GM12878 (cell line): Measurements from ENCODE around the gene TNFAIP8L3. TPM values are rescaled to one million over a fixed set of nuclear protein-coding genes. Genes with fewer than 3 reads are reported as not detected.
A peak's percentile ranks its signal among the peaks of the same experiment; 100 is the strongest.

ENCODE experiments used
- ATAC-seq: fragments of 200-7000 bp; cut with Tn5 transposase; 3 replicates; pipeline ENCODE4 v1.9.1; 2020; ENCODE audit warnings: mild to moderate bottlenecking, moderate library complexity
- BruUV-seq: library from RNA; stranded (reverse); fragments of 400-500 nt; replicated peaks from 2 replicates; lab custom pipeline; 2021; lab: Mats Ljungman, UMichigan
- CTCF ChIA-PET: fragments of 300-600 bp; sonication (Branson Sonifier 250); formaldehyde crosslinking; extraction: SDS; loops from one replicate; lab custom pipeline; 2021; ENCODE audit warnings: inconsistent platforms; lab: Yijun Ruan, JAX
- POLR2A ChIA-PET: fragments of 350-600 bp; formaldehyde crosslinking; extraction: SDS; loops from one replicate; lab custom pipeline; 2021; ENCODE audit warnings: inconsistent platforms; lab: Charles Lee
- RAD21 ChIA-PET: fragments of 300-600 bp; sonication (Branson Sonifier 250); formaldehyde crosslinking; loops from one replicate; lab custom pipeline; 2023; ENCODE audit warnings: antibody characterized with exemption; ENCODE audit not compliant: unreplicated experiment; lab: Charles Lee
- SMC1A ChIA-PET: fragments of 300-600 bp; sonication (Branson Sonifier 250); formaldehyde crosslinking; loops from one replicate; lab custom pipeline; 2023; ENCODE audit not compliant: unreplicated experiment, uncharacterized antibody; lab: Charles Lee
- DNase-seq: peaks from one replicate; pipeline ENCODE4 v3.0.0-alpha.2; 2011; ENCODE audit warnings: low read depth, low spot score
- FAIRE-seq: peaks from 3 replicates; lab custom pipeline; 2011; peaks lifted over from hg19 to GRCh38; lab: Jason Lieb, UNC
- H2AFZ ChIP-seq: 2 replicates; pipeline ENCODE4 v1.6.0; 2011; ENCODE audit warnings: low read depth, low read length, control low read depth; ENCODE audit not compliant: control insufficient read depth
- H3K27ac ChIP-seq: 2 replicates; pipeline ENCODE4 v1.5.1; 2011; ENCODE audit warnings: control low read depth; ENCODE audit not compliant: control insufficient read depth, insufficient read depth
- H3K27me3 ChIP-seq, 2 experiments: replicated peaks in 1 of 2; 2 replicates each; pipeline versions ENCODE4 v1.6.0 to v1.6.1; 2011; ENCODE audit warnings: low read length in 1 of 2; ENCODE audit not compliant: control insufficient read depth in 2 of 2, insufficient read depth in 2 of 2
- H3K36me3 ChIP-seq, 2 experiments: 2 replicates each; pipeline ENCODE4 v1.5.1; 2011; ENCODE audit warnings: low read length in 1 of 2; ENCODE audit not compliant: control insufficient read depth in 2 of 2, insufficient read depth in 2 of 2
- H3K4me1 ChIP-seq: 2 replicates; pipeline ENCODE4 v1.6.1; 2011; ENCODE audit warnings: mild to moderate bottlenecking, low read length, moderate library complexity, mixed read lengths; ENCODE audit not compliant: control insufficient read depth, insufficient read depth
- H3K4me2 ChIP-seq: 2 replicates; pipeline ENCODE4 v1.6.0; 2011; ENCODE audit warnings: control low read depth; ENCODE audit not compliant: control insufficient read depth, insufficient read depth
- H3K4me3 ChIP-seq: fragments of 200-600 bp; sonication (generic); 2 replicates; pipeline ENCODE4 v1.5.1; 2016
- H3K79me2 ChIP-seq: 2 replicates; pipeline ENCODE4 v1.6.0; 2011; ENCODE audit warnings: low read length; ENCODE audit not compliant: control insufficient read depth, insufficient read depth
- H3K9ac ChIP-seq: 2 replicates; pipeline ENCODE4 v1.8.0; 2011; ENCODE audit warnings: low read length, control low read depth, mixed read lengths; ENCODE audit not compliant: control insufficient read depth, insufficient read depth
- H3K9me3 ChIP-seq: replicated peaks from 3 replicates; pipeline ENCODE4 v1.5.1; 2011; ENCODE audit warnings: mild to moderate bottlenecking, low read length; ENCODE audit not compliant: control insufficient read depth, insufficient read depth
- H4K20me1 ChIP-seq: 2 replicates; pipeline ENCODE4 v1.6.0; 2011; ENCODE audit not compliant: control insufficient read depth, insufficient read depth
- BCL11A ChIP-seq: IDR thresholded peaks from 2 replicates; pipeline ENCODE4 v1.6.1; 2011; ENCODE audit warnings: low read depth, low read length
- BHLHE40 ChIP-seq, 2 experiments: fragments of 450-650 bp in 1 of 2; IDR thresholded peaks; 2 replicates each; pipeline ENCODE4 v1.6.1; 2011 to 2017; ENCODE audit warnings: low read depth in 2 of 2, borderline replicate concordance in 1 of 2, improper control_type of control experiment in 1 of 2, low read length in 1 of 2, mild to moderate bottlenecking in 1 of 2
- CHD2 ChIP-seq: IDR thresholded peaks from 2 replicates; pipeline ENCODE4 v1.6.1; 2011; ENCODE audit warnings: low read depth, low read length, improper control_type of control experiment, borderline replicate concordance
- EZH2 ChIP-seq: IDR thresholded peaks from 2 replicates; pipeline ENCODE4 v1.6.1; 2012; ENCODE audit warnings: low read depth, mild to moderate bottlenecking, control low read depth, inconsistent platforms, low read length, borderline replicate concordance; ENCODE audit not compliant: control insufficient read depth
- NBN ChIP-seq: fragments of 450-650 bp; IDR thresholded peaks from 2 replicates; pipeline ENCODE4 v1.6.1; 2016
- NR2C2 ChIP-seq: IDR thresholded peaks from 2 replicates; pipeline ENCODE4 v1.6.1; 2011; ENCODE audit warnings: borderline replicate concordance, low read depth; ENCODE audit not compliant: control insufficient read depth, insufficient read length
- RAD51 ChIP-seq: fragments of 450-650 bp; IDR thresholded peaks from 2 replicates; pipeline ENCODE4 v1.6.1; 2016; ENCODE audit warnings: moderate library complexity, mild to moderate bottlenecking, inconsistent platforms
- SIN3A ChIP-seq: IDR thresholded peaks from 2 replicates; pipeline ENCODE4 v1.6.1; 2012; ENCODE audit warnings: low read depth, low read length, improper control_type of control experiment
- SMAD1 ChIP-seq: fragments of 450-650 bp; IDR thresholded peaks from 2 replicates; pipeline ENCODE4 v1.6.1; 2018; ENCODE audit warnings: mild to moderate bottlenecking, low read depth; ENCODE audit not compliant: partially characterized antibody
- SMC3 ChIP-seq: IDR thresholded peaks from 2 replicates; pipeline ENCODE4 v1.6.1; 2011; ENCODE audit warnings: low read length, improper control_type of control experiment, borderline replicate concordance
- ZNF217 ChIP-seq: fragments of 450-650 bp; IDR thresholded peaks from 2 replicates; pipeline ENCODE4 v1.6.1; 2017; ENCODE audit warnings: antibody characterized with exemption, mild to moderate bottlenecking
- WGBS: methylation state at CpG from one replicate; pipeline ENCODE4 v1.1.6; 2016; ENCODE audit warnings: low lambda C conversion rate; ENCODE audit not compliant: insufficient replicate concordance, insufficient coverage; ENCODE audit errors: missing lambda C conversion rate; 5-methylcytosine and 5-hydroxymethylcytosine counted together
- in situ Hi-C: fragments of 300-500 bp; cut with MboI; formaldehyde crosslinking; loops from 9 replicates; pipeline ENCODE4 v1.14.3; 2018; ENCODE audit warnings: mixed read lengths
- intact Hi-C: fragments of 100-400 bp; cut with micrococcal nuclease; formaldehyde crosslinking; loops from one replicate; pipeline ENCODE4 v1.14.2; 2022; ENCODE audit not compliant: unreplicated experiment
- polyA plus RNA-seq, 11 experiments: library from polyadenylated mRNA; depleted of rRNA in 4 of 11; unstranded in 6 of 11; stranded (reverse) in 5 of 11; fragments of >200 nt; fragmentation: Nextera tagmentation in 4 of 11; fragmentation: Illumina TruSeq in 1 of 11; extraction: Ambion mirVana in 4 of 11; extraction: Trizol in 1 of 11; gene quantifications; 1 replicate in 1 of 11; 2 replicates in 10 of 11; pipeline versions ENCODE4 v1.2.1 to v1.2.3, GENCODE V29; 2011 to 2016; ENCODE audit warnings: inconsistent platforms in 2 of 11, missing spikeins in 2 of 11, low read depth in 1 of 11
- total RNA-seq, 4 experiments: library from RNA; depleted of rRNA in 3 of 4; stranded (reverse); fragments of >200 nt in 3 of 4; fragmentation: Illumina TruSeq in 1 of 4; extraction: Trizol in 1 of 4; gene quantifications; 2 replicates each; pipeline versions ENCODE4 v1.2.1 to v1.2.3, GENCODE V29; 2013 to 2021
- TF ChIP-seq, protein P1 (sequence below): fragments of 450-650 bp; formaldehyde crosslinking; IDR thresholded peaks from 2 replicates; pipeline ENCODE4 v1.5.0; 2022; ENCODE audit warnings: mild to moderate bottlenecking, missing genetic modification characterization

The TNFAIP8L3 gene
- total and polyA plus RNA-seq, 10 of the 15 experiments (the other 5 are each of a cell fraction or from before 2014, with no cell fraction given): 0.22 TPM; not detected in 9

DNA sequence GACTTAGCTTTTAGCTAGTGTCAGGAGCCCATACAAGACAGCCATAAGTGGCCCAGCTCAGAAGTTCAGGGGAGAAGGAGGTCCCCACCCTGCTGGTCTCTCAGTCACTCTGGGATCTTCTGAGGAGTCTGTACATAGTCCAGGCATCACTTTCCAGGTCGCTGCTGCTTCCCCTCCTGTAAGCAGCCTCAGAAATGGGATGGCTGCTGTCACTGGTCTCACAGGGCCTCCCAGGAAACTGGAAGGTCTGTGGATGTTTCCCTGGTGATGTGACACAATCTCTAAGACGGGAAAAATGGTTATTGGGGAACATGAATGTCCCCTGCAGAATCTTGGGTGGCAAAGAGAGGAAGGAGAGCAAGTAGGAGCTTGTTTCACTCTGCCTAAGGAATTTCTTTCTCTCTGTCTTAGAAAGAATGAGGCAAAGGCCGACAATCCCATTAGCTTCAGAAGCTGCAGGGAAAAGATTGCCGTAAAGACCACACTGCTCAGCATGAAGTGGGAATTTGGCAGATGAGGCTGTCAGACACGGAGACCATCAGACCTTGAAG, 43.2 kb upstream of the TNFAIP8L3 start (continued):
- no peak for TF ChIP-seq ZNF217
- TF ChIP-seq SIN3A: no peak
- TF ChIP-seq, protein P1, sequence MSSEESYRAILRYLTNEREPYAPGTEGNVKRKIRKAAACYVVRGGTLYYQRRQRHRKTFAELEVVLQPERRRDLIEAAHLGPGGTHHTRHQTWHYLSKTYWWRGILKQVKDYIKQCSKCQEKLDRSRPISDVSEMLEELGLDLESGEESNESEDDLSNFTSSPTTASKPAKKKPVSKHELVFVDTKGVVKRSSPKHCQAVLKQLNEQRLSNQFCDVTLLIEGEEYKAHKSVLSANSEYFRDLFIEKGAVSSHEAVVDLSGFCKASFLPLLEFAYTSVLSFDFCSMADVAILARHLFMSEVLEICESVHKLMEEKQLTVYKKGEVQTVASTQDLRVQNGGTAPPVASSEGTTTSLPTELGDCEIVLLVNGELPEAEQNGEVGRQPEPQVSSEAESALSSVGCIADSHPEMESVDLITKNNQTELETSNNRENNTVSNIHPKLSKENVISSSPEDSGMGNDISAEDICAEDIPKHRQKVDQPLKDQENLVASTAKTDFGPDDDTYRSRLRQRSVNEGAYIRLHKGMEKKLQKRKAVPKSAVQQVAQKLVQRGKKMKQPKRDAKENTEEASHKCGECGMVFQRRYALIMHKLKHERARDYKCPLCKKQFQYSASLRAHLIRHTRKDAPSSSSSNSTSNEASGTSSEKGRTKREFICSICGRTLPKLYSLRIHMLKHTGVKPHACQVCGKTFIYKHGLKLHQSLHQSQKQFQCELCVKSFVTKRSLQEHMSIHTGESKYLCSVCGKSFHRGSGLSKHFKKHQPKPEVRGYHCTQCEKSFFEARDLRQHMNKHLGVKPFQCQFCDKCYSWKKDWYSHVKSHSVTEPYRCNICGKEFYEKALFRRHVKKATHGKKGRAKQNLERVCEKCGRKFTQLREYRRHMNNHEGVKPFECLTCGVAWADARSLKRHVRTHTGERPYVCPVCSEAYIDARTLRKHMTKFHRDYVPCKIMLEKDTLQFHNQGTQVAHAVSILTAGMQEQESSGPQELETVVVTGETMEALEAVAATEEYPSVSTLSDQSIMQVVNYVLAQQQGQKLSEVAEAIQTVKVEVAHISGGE: no peak
- no peak for TF ChIP-seq SMC3
- TF ChIP-seq NR2C2: no peak
- no peak for TF ChIP-seq EZH2
- TF ChIP-seq SMAD1: no peak

DNA sequence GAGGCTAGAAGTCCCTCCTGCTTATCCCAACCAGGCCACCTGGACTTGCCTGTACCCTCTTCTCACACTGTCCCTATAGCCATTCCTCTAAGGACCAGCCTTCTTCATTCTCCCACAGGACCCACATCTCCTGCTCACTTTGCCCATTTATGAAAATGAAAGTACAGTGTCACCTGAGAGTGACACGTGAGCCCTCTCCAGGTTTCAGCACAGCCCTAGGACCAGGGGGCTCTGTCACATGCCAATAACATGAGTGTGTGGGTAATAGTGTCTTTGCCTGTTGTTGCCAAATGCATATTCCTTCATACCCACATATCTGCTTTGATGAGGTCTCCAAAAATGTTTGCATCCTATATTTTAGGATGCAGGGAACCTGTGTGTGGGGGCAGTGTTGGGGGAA, 42.3 kb upstream of the TNFAIP8L3 start:
- Histone ChIP-seq H3K9ac (no peak overlapping the region), H3K4me1 (no peaks in the 10 kb centered on the region; the same call in 1 of the 2 replicates), H3K36me3 (no peaks in the 10 kb centered on the region), H3K4me2 (peak overlapping the region; percentile 25; the same call in 1 of the 2 replicates), H3K79me2 (no peaks in the 10 kb centered on the region), H3K27me3 (peaks cover 0 to 1% of the 10 kb centered on the region in 2 experiments; a peak in 2 of 4 replicates)
- intact Hi-C loops: no loop called here
- SMC1A ChIA-PET: no interaction called here
- TF ChIP-seq NBN: no peak
- no peak for TF ChIP-seq CHD2
- TF ChIP-seq BCL11A: no peak
- TF ChIP-seq BHLHE40 (IDR thresholded peaks at IDR 0.05; ENCODE audit: borderline replicate concordance in 1 of 2, low read depth in 2 of 2, low read length in 1 of 2): peak; percentile 30 to 55; a peak in 2 of 4 replicates
- TF ChIP-seq ZNF217: no peak
- TF ChIP-seq RAD51: peak; percentile 65
- TF ChIP-seq, all 136 proteins: peak for 2
- no peaks in the 10 kb centered on the region for H4K20me1 ChIP-seq
- no TSS peak for BruUV-seq
- in situ Hi-C loops: no loop called here
- WGBS: 5% methylated on average over 1 of the region's 1 CpG
- no peak overlapping the region for H2AFZ ChIP-seq
- H3K9me3 ChIP-seq: peaks cover 1% of the 10 kb centered on the region; the same call in 2 of the 3 replicates
- FAIRE-seq (no peak), DNase-seq (no peak), ATAC-seq (peak; percentile 22; the same call in 1 of the 3 replicates)
- no peak overlapping the region for H3K27ac ChIP-seq
- H3K4me3 ChIP-seq: no peak overlapping the region
- CTCF ChIA-PET: interaction anchor here (0.9 kb wide), 1 partner anchor 26 kb away, joined by 3 read pairs; no protein-coding TSS in a partner anchor
- POLR2A ChIA-PET: no interaction called here
- RAD21 ChIA-PET: no interaction called here
